Erythroblast (primary cell): Measurements from ENCODE around the gene SLC35D2.

Experiments
- DNase-seq, 2 experiments: peaks; one replicate each; lab custom pipeline; 2025; lab: John Stamatoyannopoulos, UW
- GATA1 ChIP-seq: IDR thresholded peaks from 2 replicates; pipeline ENCODE4 v1.6.1; 2011; ENCODE audit warnings: low read depth, mild to moderate bottlenecking, control low read depth, low read length, moderate library complexity
- POLR2A ChIP-seq: IDR thresholded peaks from 2 replicates; pipeline ENCODE4 v1.6.1; 2011; ENCODE audit warnings: mild to moderate bottlenecking, low read length

The SLC35D2 gene

DNA sequence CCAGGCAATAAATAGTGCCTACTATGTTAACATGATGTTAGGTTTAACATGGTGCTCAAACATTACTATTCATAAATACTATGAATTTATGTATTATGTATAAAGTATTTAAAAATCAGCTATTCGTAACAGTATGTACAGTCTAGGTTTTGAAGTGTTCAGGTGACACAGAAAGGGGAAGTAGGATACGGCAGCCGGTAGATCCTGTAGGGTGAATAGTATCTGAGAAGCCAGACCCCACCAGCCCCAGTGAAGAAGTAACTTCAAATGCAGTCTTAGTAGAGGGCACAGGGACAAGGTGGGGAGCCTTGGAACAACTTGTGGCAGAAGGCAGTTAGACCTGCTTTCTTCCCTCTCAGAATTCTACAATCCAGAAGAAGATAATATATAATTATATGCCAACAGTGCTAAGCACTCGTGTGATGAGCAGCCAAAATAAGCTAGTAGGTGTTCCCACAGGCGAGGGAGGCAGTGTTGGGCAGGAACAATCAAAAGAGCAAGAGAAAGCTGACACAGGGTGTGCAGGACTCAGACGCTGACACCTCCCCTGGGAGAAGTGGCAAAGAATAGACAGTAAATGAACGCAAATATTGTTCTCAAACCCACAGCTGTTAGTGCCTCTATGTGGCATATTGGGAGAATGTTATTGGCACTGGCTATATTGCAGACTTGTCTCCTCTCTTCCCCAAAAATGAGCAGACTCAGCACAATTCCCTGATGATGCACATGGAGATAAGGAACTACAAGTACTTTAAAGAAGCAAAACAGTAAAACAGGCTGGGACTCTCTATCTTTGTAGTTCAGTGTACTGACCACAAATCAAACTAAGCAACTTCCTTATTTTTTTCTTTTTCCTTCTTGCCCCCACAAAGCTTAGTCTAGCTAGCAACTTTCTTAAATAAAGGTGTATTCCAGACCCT lies 30.1 kb upstream of the SLC35D2 start:
- TF ChIP-seq GATA1 (no peak), POLR2A (no peak)
- DNase-seq: peak; percentile 28 to 34

GRCh38 chr9:96412174-96412913 lies 28.8 kb upstream of the SLC35D2 start:
- no peak for DNase-seq
- TF ChIP-seq GATA1 (no peak), POLR2A (no peak)

GRCh38 chr9:96411129-96411838 lies 27.8 kb upstream of the SLC35D2 start:
- no peak for DNase-seq

GRCh38 chr9:96408409-96409280 lies 25.1 kb upstream of the SLC35D2 start:
- TF ChIP-seq POLR2A (no peak), GATA1 (no peak)
- DNase-seq: no peak

More at GRCh38 chr9:96411129-96411838, 27.8 kb upstream of the SLC35D2 start:
- TF ChIP-seq POLR2A (no peak), GATA1 (no peak)

DNA sequence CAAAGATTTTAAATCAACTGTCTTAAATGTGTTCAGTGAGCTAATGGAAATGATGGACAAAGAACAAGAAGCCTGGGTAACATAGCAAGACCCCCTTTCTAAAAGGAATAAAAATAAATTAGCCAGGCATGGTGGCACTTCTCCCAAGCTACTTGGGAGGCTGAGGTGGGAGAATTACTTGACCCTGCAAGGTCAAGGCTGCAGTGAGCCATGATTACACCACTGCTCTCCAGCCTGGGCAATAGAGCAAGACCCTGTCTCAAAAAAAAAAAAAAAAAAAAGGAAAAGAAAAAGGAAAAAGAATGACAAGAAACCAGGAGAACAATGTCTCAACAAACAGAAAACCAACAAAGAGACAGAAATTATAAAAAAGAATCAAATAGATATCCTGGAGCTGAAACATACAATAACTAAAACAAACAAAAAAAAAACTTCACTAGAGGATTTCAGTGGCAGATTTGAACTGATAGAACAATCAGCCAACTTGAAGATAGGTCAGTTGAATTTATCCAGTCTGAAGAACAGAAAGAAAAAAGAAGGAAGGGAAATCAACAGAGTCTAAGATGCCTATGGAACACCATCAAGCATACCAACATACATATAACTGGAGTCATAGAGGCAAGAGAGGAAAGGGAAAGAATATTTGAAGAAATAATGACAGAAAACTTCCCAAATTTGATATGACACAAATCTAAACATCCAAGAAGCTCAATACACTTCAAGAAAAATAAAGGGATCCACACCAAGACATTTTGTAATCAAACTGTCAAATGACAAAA lies 16.8 kb upstream of the SLC35D2 start:
- TF ChIP-seq GATA1 (no peak), POLR2A (no peak)

GRCh38 chr9:96399325-96399633 lies 15.8 kb upstream of the SLC35D2 start:
- no peak for DNase-seq
- no peak for TF ChIP-seq GATA1
- TF ChIP-seq POLR2A: no peak

More for the DNA sequence above, 16.8 kb upstream of the SLC35D2 start:
- DNase-seq: no peak

DNA sequence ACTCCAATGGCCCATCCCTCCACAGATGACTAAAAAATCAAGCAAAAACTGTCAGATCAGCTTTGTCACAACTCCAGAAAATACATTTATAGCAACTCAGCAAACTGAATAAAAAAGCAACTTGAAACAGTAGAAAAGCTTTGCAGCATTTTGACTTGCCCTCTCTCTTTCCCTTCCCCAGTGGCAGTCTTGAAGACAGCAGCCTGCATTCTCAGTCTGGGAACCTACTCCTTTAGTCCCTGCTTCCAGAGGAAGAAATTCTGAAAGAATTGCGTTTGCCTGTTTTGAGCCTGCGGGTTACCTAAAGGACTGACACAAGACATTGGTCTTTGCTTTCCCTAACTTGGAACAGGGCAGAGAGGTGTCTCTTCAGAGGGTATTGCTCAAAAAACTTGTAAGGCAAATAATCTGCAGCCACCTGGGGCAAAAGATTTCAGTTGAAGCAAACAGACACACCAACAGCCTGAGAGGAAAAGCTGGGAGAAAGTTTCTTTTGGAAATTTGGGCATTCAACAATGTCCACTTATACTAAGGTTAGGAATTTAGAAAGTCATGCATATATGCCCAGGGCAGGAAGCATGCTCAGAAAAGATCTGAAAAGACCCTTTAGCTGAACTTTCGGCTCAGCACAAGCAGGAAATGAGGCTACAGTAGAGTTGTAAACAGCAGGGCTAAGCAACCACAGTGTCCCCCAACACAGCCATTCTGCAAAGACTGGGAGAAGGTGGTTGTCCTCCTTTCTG lies 15.2 kb upstream of the SLC35D2 start:
- no peak for DNase-seq
- no peak for TF ChIP-seq GATA1
- TF ChIP-seq POLR2A: no peak

GRCh38 chr9:96395964-96396363 lies 12.5 kb upstream of the SLC35D2 start:
- DNase-seq: no peak
- TF ChIP-seq GATA1 (no peak), POLR2A (no peak)

DNA sequence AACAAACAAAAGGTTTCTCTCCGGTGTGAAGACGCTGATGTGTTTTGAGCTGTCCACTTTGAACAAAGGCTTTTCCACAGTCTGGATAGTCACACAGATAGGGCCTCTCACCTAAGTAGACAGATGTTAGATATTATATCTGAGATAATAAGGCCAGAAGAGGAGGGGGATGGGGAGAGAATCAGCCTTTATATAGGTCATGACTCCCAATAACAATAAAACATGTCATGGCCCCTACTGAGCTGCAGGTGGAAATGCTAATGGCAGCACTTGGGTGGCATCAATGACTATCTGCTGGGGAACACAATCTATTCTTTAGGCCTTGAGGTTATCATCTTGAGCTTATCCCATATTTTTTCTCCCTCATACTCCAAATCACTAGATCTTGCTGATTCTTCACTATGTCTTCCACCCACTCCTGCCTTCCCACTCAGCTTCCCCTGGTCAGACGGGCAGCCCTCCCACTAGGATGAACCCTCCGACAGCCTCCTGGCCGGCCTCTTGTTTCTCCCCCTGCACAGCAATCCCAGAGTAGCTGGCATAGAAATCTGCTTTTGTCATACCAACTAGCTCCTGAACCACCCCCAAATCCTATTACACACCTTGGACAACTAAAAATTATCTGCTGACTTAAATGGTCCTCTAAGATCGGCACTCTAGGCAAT lies 11.5 kb upstream of the SLC35D2 start:
- TF ChIP-seq GATA1 (no peak), POLR2A (no peak)
- DNase-seq: no peak

GRCh38 chr9:96392263-96392662 lies 8.8 kb upstream of the SLC35D2 start:
- DNase-seq: no peak
- TF ChIP-seq GATA1: no peak
- TF ChIP-seq POLR2A: no peak

- no peak for TF ChIP-seq POLR2A
- no peak for TF ChIP-seq GATA1
- peak in 1 of 2 experiments; percentile 16 for DNase-seq
These were observed 7.7 kb upstream of the SLC35D2 start for GRCh38 chr9:96391021-96391765.
